HFF-Myc (cell line): ENCODE data around the gene RFT1.

Experiments
- DNase-seq: peaks from one replicate; pipeline ENCODE4 v3.0.0-alpha.2; 2011; ENCODE audit warnings: low read depth; ENCODE audit errors: extremely low read depth
- H3K4me3 ChIP-seq: replicated peaks from 2 replicates; pipeline ENCODE4 v1.5.1; 2011; ENCODE audit warnings: low read depth, mild to moderate bottlenecking, control low read depth, low read length
- CTCF ChIP-seq: IDR thresholded peaks from 2 replicates; pipeline ENCODE4 v1.5.1; 2012; ENCODE audit warnings: mild to moderate bottlenecking, low read depth, low read length, control low read depth; ENCODE audit errors: missing control alignments

RFT1 gene

GRCh38 chr3:53162672-53163443, 32.6 kb upstream of the RFT1 start:
- peak overlapping the region; percentile 82 for H3K4me3 ChIP-seq
- no peak for DNase-seq
- no peak for TF ChIP-seq CTCF

- no peak for TF ChIP-seq CTCF
- peak overlapping the region; percentile 82 for H3K4me3 ChIP-seq
- DNase-seq: no peak
These were observed 31.8 kb upstream of the RFT1 start for GRCh38 chr3:53161820-53162671.

GRCh38 chr3:53161450-53161819, 31.2 kb upstream of the RFT1 start:
- H3K4me3 ChIP-seq: peak overlapping the region; percentile 82
- TF ChIP-seq CTCF: no peak
- DNase-seq: no peak

- peak within 1 kb of the TSS; percentile 82 for H3K4me3 ChIP-seq
- TF ChIP-seq CTCF: no peak
- no peak for DNase-seq
These were observed 30.6 kb upstream of the RFT1 start, which contains the start of gene PRKCD for GRCh38 chr3:53160660-53161449. Gene PRKCD, plus strand, starts transcription at chr3:53161209. Its CDS starts 17,214 bp downstream, at chr3:53178423.

GRCh38 chr3:53160061-53160659, 29.9 kb upstream of the RFT1 start:
- TF ChIP-seq CTCF: no peak
- no peak for DNase-seq
- peak overlapping the region; percentile 82 for H3K4me3 ChIP-seq
